ENCODE data around the gene AVEN. TPM values are rescaled to one million over a fixed set of nuclear protein-coding genes. Genes with fewer than 3 reads are reported as not detected.

AVEN gene
- total RNA-seq, 6 experiments from 2014 or later, result 8.2 to 10.2 (median 9.4) TPM

GRCh38 chr15:34064438-34064837, 25.4 kb upstream of the AVEN start:
- intact Hi-C loops (cut with DNase I), result no loop called here
- H3K9me3 ChIP-seq, result no peaks in the 10 kb centered on the region

GRCh38 chr15:34059946-34060345, 20.9 kb upstream of the AVEN start:
- no peak for DNase-seq
- intact Hi-C loops (cut with DNase I), result loop anchor here in 1 of 2 donors (10.0 kb wide), 1 partner anchor 155 kb away; the partner anchor contains the start of gene KATNBL1

More at GRCh38 chr15:34064438-34064837, 25.4 kb upstream of the AVEN start:
- no peaks in the 10 kb centered on the region for H3K4me1 ChIP-seq
- no peak for ATAC-seq
- no peak for DNase-seq
- no peak overlapping the region for H3K27ac ChIP-seq
- H3K36me3 ChIP-seq, result no peaks in the 10 kb centered on the region
- 0% methylated on average over 1 of the region's 1 CpG for WGBS (ENCODE audit: insufficient coverage, low coverage, low lambda C conversion rate, missing lambda C conversion rate)
- no peak for TF ChIP-seq POLR2A (IDR thresholded peaks at IDR 0.05)
- no peak for TF ChIP-seq CTCF (IDR thresholded peaks at IDR 0.05)
- no peaks in the 10 kb centered on the region for H3K27me3 ChIP-seq
- no peak overlapping the region for H3K4me3 ChIP-seq

GRCh38 chr15:34059476-34059875, 20.5 kb upstream of the AVEN start:
- Histone ChIP-seq H3K36me3 (no peaks in the 10 kb centered on the region), H3K4me3 (no peak overlapping the region), H3K4me1 (no peaks in the 10 kb centered on the region), H3K27ac (no peak overlapping the region), H3K9me3 (no peaks in the 10 kb centered on the region), H3K27me3 (no peaks in the 10 kb centered on the region)
- intact Hi-C loops (cut with DNase I), result loop anchor here in 1 of 2 donors (10.0 kb wide), 1 partner anchor 155 kb away; the partner anchor contains the start of gene KATNBL1
- WGBS (ENCODE audit: insufficient coverage, low coverage, low lambda C conversion rate, missing lambda C conversion rate), result 29% methylated on average over 2 of the region's 2 CpGs
- ATAC-seq (no peak), DNase-seq (no peak)
- TF ChIP-seq POLR2A (IDR thresholded peaks at IDR 0.05) (no peak), CTCF (IDR thresholded peaks at IDR 0.05) (no peak)

More at GRCh38 chr15:34059946-34060345, 20.9 kb upstream of the AVEN start:
- WGBS (ENCODE audit: insufficient coverage, low coverage, low lambda C conversion rate, missing lambda C conversion rate), result 75% methylated on average over 3 of the region's 3 CpGs
- no peaks in the 10 kb centered on the region for H3K9me3 ChIP-seq
- no peak for ATAC-seq
- H3K36me3 ChIP-seq, result no peaks in the 10 kb centered on the region
- no peaks in the 10 kb centered on the region for H3K4me1 ChIP-seq
- TF ChIP-seq POLR2A (IDR thresholded peaks at IDR 0.05) (no peak), CTCF (IDR thresholded peaks at IDR 0.05) (no peak)
- no peaks in the 10 kb centered on the region for H3K27me3 ChIP-seq
- no peak overlapping the region for H3K4me3 ChIP-seq
- no peak overlapping the region for H3K27ac ChIP-seq

GRCh38 chr15:34056911-34057310, 17.9 kb upstream of the AVEN start:
- ATAC-seq, result no peak

More at GRCh38 chr15:34056911-34057310, 17.9 kb upstream of the AVEN start:
- Histone ChIP-seq H3K4me3 (no peak overlapping the region), H3K4me1 (no peaks in the 10 kb centered on the region), H3K27ac (no peak overlapping the region), H3K9me3 (no peaks in the 10 kb centered on the region), H3K36me3 (no peaks in the 10 kb centered on the region), H3K27me3 (no peaks in the 10 kb centered on the region)
- no peak for DNase-seq
- 98% methylated on average over 5 of the region's 5 CpGs for WGBS (ENCODE audit: insufficient coverage, low coverage, low lambda C conversion rate, missing lambda C conversion rate)
- TF ChIP-seq POLR2A (IDR thresholded peaks at IDR 0.05) (no peak), CTCF (IDR thresholded peaks at IDR 0.05) (no peak)
- intact Hi-C loops (cut with DNase I), result loop anchor here in 1 of 2 donors (10.0 kb wide), 1 partner anchor 158 kb away; the partner anchor contains the start of gene KATNBL1

Measured in right lobe of liver (tissue), 6 donors.